Activated naive CD4-positive, alpha-beta T cell treated with anti-CD3 and anti-CD28 coated beads, Interleukin-2, amount 50 U/mL, for 16 hours (primary cell): ENCODE measurements around the gene RTP3.
A peak's percentile ranks its signal among the peaks of the same experiment; 100 is the strongest.
"Not testable (repeated sequence)": the region's sequence is repeated elsewhere in the genome, so short reads cannot be mapped to it uniquely, and the experiment has no call there.

Experiments
- DNase-seq: peaks from one replicate; pipeline ENCODE4 v3.0.0-alpha.2; 2020

RTP3 gene

GRCh38 chr3:46520531-46520930 lies 22.8 kb downstream of the RTP3 start:
- DNase-seq = no peak

GRCh38 chr3:46521096-46521495 lies 23.3 kb downstream of the RTP3 start:
- DNase-seq = no peak

- not testable (repeated sequence) for DNase-seq
Measured at GRCh38 chr3:46522201-46522600, 24.4 kb downstream of the RTP3 start.

- DNase-seq = no peak
Measured at GRCh38 chr3:46523556-46523955, 25.8 kb downstream of the RTP3 start.

- DNase-seq = no peak
Measured at GRCh38 chr3:46524008-46524407, 26.2 kb downstream of the RTP3 start.

- DNase-seq = no peak
Measured at GRCh38 chr3:46524832-46525231, 27.1 kb downstream of the RTP3 start.

- no peak for DNase-seq
Measured at GRCh38 chr3:46527239-46527638, 29.5 kb downstream of the RTP3 start.

- DNase-seq = no peak
Measured at GRCh38 chr3:46533091-46533490, 35.3 kb downstream of the RTP3 start.

- no peak for DNase-seq
Measured at GRCh38 chr3:46535746-46536145, 38.0 kb downstream of the RTP3 start.

- DNase-seq = no peak
Measured at GRCh38 chr3:46536758-46537157, 39.0 kb downstream of the RTP3 start.

- no peak for DNase-seq
Measured at GRCh38 chr3:46537316-46537715, 39.5 kb downstream of the RTP3 start.

- no peak for DNase-seq
Measured at GRCh38 chr3:46537779-46538178, 40.0 kb downstream of the RTP3 start.

- DNase-seq = not testable (repeated sequence)
Measured at GRCh38 chr3:46538425-46538802, 40.6 kb downstream of the RTP3 start.

GRCh38 chr3:46538803-46539442 lies 41.1 kb downstream of the RTP3 start:
- DNase-seq = peak; percentile 61

GRCh38 chr3:46539443-46540005 lies 41.7 kb downstream of the RTP3 start:
- no peak for DNase-seq

- DNase-seq = no peak
Measured at GRCh38 chr3:46540550-46540949, 42.8 kb downstream of the RTP3 start.

GRCh38 chr3:46541835-46542234 lies 44.1 kb downstream of the RTP3 start:
- no peak for DNase-seq

GRCh38 chr3:46542344-46542743 lies 44.6 kb downstream of the RTP3 start:
- no peak for DNase-seq

GRCh38 chr3:46542801-46543201 lies 45.0 kb downstream of the RTP3 start:
- no peak for DNase-seq

- DNase-seq = no peak
Measured at GRCh38 chr3:46544771-46545503, 47.2 kb downstream of the RTP3 start.

GRCh38 chr3:46545818-46546630 lies 48.2 kb downstream of the RTP3 start:
- no peak for DNase-seq

- no peak for DNase-seq
Measured at GRCh38 chr3:46546896-46547440, 49.2 kb downstream of the RTP3 start.

- DNase-seq = not testable (repeated sequence)
Measured at GRCh38 chr3:46548611-46549010, 50.8 kb downstream of the RTP3 start.
